ENCODE results near the gene DOCK8.

Gene DOCK8

DNA sequence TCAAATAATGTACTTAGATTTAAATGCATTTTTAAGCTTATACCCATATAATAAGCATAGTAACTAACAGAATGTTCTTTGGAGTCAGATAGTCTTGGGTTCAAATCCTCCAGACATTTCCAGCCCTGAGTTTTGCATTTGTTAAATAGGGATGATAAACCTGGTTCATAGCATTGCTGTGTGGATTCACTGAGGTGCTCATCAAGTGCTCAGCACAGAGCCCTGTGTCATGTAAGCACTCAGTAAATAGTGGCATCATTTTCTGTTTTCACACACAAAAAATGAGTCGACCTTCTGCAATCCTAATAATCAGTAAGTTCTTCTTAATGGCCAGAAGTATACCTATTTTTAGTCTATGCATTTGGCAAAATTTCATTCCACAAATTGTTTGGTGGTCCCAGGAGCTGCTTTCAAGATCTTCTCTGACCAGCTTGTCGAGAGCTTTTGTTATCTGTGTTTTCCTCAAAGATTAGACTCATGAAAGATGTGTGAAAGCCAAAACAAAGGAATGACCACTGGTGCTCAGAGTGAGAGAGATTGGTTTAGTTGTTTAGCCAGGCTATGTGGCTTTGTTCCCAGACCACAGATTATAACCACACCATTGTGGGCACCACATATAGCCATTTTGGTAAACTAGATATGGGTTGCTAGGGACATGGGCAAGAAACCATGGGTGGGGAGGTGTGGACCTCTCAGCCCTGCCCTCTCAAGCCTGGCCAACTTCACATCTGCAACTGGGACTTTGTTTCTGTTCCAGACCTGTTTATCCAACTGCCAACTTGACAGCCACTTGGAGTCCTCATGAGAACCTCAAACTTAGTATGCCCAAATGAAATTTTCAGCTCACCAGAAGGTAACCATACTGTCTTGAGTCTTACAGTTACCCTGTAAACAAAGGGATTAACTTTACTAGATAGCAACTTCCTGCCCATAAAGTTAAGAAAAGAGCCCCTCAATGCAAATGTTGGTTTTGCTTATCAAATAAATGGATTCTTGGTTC is 45.0 kb downstream of the DOCK8 start:
- DNase-seq = no peak
- H3K27me3 ChIP-seq (replicated peaks) = no peaks in the 10 kb centered on the region
- TF ChIP-seq, protein P1, sequence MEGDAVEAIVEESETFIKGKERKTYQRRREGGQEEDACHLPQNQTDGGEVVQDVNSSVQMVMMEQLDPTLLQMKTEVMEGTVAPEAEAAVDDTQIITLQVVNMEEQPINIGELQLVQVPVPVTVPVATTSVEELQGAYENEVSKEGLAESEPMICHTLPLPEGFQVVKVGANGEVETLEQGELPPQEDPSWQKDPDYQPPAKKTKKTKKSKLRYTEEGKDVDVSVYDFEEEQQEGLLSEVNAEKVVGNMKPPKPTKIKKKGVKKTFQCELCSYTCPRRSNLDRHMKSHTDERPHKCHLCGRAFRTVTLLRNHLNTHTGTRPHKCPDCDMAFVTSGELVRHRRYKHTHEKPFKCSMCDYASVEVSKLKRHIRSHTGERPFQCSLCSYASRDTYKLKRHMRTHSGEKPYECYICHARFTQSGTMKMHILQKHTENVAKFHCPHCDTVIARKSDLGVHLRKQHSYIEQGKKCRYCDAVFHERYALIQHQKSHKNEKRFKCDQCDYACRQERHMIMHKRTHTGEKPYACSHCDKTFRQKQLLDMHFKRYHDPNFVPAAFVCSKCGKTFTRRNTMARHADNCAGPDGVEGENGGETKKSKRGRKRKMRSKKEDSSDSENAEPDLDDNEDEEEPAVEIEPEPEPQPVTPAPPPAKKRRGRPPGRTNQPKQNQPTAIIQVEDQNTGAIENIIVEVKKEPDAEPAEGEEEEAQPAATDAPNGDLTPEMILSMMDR (IDR thresholded peaks at IDR 0.05; ENCODE audit: low read depth, low read length, missing control alignments) = no peak
- H3K27ac ChIP-seq = no peak overlapping the region
- H3K4me3 ChIP-seq (ENCODE audit: low read depth, low read length) = no peak overlapping the region
- no peaks in the 10 kb centered on the region for H3K36me3 ChIP-seq (replicated peaks)
- in situ Hi-C loops (cut with HindIII; ENCODE audit: low pct_ligation_motif_present, low sequenced_read_pairs) = no loop called here

DNA sequence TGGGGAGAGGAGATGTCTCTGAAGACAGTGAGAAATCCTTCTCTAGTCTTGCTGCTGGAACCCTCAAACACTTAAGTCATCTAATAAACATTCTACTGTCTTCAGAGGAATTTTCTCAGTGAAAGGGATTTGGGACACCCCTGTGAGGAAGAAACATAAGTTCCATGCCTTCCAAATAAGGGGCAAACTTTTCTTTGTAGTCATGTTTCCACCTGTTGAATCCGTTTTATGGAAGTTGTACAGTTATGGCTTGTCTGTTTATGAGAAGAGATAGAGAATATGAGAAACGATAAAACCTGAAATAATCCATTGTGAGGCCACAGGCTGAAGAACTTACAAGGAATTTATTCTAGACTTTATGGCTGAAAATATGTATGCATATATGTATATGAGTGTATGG is 49.6 kb downstream of the DOCK8 start:
- TF ChIP-seq, protein P1 (IDR thresholded peaks at IDR 0.05; ENCODE audit: low read depth, low read length, missing control alignments) = no peak
- in situ Hi-C loops (cut with HindIII; ENCODE audit: low pct_ligation_motif_present, low sequenced_read_pairs) = no loop called here

DNA sequence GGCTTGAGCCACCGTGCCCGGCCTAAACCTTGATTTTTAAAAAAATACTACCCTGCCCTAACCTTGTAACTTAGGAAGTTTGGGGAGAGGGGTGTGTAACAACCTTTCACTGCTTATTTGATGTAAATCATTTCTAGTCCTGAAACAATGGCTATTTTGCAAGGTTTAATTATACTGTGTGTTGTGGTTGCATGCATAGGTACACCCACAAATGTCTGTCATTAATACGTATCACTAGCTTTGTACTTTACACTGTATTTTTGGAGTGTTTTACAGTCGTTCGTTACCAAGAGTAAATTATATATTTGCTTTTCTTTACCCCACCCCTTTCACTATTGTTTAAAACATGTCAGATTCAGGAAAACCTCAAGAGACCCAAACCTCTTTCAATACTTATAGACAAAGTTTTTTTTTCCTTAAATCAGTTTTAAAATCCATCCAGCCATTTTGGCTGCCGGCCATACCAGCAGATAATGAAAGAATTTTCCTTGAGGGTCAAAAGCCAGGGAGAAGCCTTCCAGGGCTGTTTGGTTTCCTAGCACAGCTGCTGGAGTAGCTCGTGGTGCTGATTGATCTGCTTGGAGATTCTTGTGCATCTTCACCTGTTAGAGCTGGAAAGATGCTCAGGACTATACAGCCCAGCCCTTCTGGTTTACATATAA is 50.7 kb downstream of the DOCK8 start:
- TF ChIP-seq, protein P1 (IDR thresholded peaks at IDR 0.05; ENCODE audit: low read depth, low read length, missing control alignments) = no peak
- Histone ChIP-seq H3K27me3 (replicated peaks) (no peaks in the 10 kb centered on the region), H3K27ac (no peak overlapping the region), H3K4me3 (ENCODE audit: low read depth, low read length) (no peak overlapping the region), H3K36me3 (replicated peaks) (no peaks in the 10 kb centered on the region)
- in situ Hi-C loops (cut with HindIII; ENCODE audit: low pct_ligation_motif_present, low sequenced_read_pairs) = no loop called here
- no peak for DNase-seq

More for the DNA sequence above, 49.6 kb downstream of the DOCK8 start:
- Histone ChIP-seq H3K27me3 (replicated peaks) (no peaks in the 10 kb centered on the region), H3K4me3 (ENCODE audit: low read depth, low read length) (no peak overlapping the region), H3K36me3 (replicated peaks) (no peaks in the 10 kb centered on the region), H3K27ac (no peak overlapping the region)
- no peak for DNase-seq

DNA sequence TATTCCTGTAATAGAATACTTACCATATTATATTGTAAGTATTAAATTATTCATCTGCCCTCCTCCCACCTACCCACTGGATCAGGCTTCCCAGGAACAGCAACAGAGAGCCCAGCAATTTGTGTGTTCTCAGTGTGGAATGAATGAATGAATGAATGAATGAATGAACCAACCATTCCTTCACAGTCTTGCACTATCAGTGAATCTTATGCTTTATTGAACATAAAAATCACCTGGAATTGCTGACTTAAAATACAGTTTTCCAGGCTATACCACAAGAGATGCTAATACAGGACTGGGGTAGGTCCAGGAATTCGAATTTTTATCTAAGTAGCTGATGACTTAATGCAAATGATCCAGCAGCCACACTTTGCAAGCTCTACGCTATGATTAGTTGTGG is 51.6 kb downstream of the DOCK8 start:
- Histone ChIP-seq H3K27me3 (replicated peaks) (no peaks in the 10 kb centered on the region), H3K27ac (no peak overlapping the region), H3K36me3 (replicated peaks) (no peaks in the 10 kb centered on the region), H3K4me3 (ENCODE audit: low read depth, low read length) (no peak overlapping the region)
- in situ Hi-C loops (cut with HindIII; ENCODE audit: low pct_ligation_motif_present, low sequenced_read_pairs) = no loop called here
- TF ChIP-seq, protein P1 (IDR thresholded peaks at IDR 0.05; ENCODE audit: low read depth, low read length, missing control alignments) = no peak
- DNase-seq = no peak

DNA sequence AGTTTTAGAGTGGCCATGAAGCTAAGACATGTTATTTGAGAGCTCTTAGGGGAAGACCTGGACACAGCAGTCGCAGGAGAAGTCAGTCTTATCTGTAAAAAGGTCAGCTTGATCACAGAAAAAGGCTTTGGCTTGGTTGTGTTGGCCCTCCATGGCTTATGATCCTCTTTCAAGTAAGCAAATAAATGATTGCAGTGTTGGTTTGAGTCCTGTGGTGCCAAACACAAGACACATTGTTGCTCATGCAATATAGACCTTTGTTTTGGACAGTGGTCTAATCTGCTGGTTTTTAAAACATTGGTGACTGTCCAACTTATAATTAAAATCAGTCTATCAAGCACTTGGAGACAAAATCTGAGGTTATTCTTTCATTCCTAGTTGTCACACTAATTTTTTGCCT is 54.0 kb downstream of the DOCK8 start:
- TF ChIP-seq, protein P1 (IDR thresholded peaks at IDR 0.05; ENCODE audit: low read depth, low read length, missing control alignments) = no peak
- no peaks in the 10 kb centered on the region for H3K27me3 ChIP-seq (replicated peaks)
- DNase-seq = no peak
- H3K36me3 ChIP-seq (replicated peaks) = no peaks in the 10 kb centered on the region
- H3K27ac ChIP-seq = no peak overlapping the region
- in situ Hi-C loops (cut with HindIII; ENCODE audit: low pct_ligation_motif_present, low sequenced_read_pairs) = no loop called here
- no peak overlapping the region for H3K4me3 ChIP-seq (ENCODE audit: low read depth, low read length)

Data from brain microvascular endothelial cell (primary cell).